Glutamatergic neuron (in vitro differentiated cells): ENCODE measurements around the gene GUCA2B. TPM values are rescaled to one million over a fixed set of nuclear protein-coding genes. Genes with fewer than 3 reads are reported as not detected.
A peak's percentile ranks its signal among the peaks of the same experiment; 100 is the strongest.

ENCODE experiments used
- DNase-seq: peaks from one replicate; pipeline ENCODE4 v3.0.0; 2022
- H3K27ac Mint-ChIP-seq: one replicate; pipeline ENCODE4 v1.8.0; 2020; ENCODE audit warnings: mild to moderate bottlenecking, mixed read lengths, inconsistent platforms; ENCODE audit not compliant: unreplicated experiment
- H3K27me3 Mint-ChIP-seq: one replicate; pipeline ENCODE4 v1.8.0; 2020; ENCODE audit warnings: mild to moderate bottlenecking, moderate library complexity, mixed read lengths, inconsistent platforms; ENCODE audit not compliant: unreplicated experiment
- H3K36me3 Mint-ChIP-seq: one replicate; pipeline ENCODE4 v1.8.0; 2020; ENCODE audit warnings: mild to moderate bottlenecking, mixed read lengths, inconsistent platforms; ENCODE audit not compliant: unreplicated experiment
- H3K4me1 Mint-ChIP-seq: one replicate; pipeline ENCODE4 v1.8.0; 2020; ENCODE audit warnings: mild to moderate bottlenecking, low read depth, mixed read lengths, inconsistent platforms; ENCODE audit not compliant: unreplicated experiment
- H3K4me3 Mint-ChIP-seq: one replicate; pipeline ENCODE4 v1.8.0; 2020; ENCODE audit warnings: mild to moderate bottlenecking, mixed read lengths, inconsistent platforms; ENCODE audit not compliant: unreplicated experiment
- H3K9me3 Mint-ChIP-seq: one replicate; pipeline ENCODE4 v1.8.0; 2020; ENCODE audit warnings: mild to moderate bottlenecking, moderate library complexity, mixed read lengths, inconsistent platforms; ENCODE audit not compliant: unreplicated experiment
- CTCF ChIP-seq: fragments of 200-600 bp; sonication (generic); IDR thresholded peaks from one replicate; pipeline ENCODE4 v1.5.0; 2021; ENCODE audit not compliant: partially characterized antibody, unreplicated experiment
- total RNA-seq: library from RNA; stranded (reverse); fragmentation: NEBNext Ultra II Directional; extraction: Animal tissue kit (Norgen Biotek cat#: 25700); gene quantifications from one replicate; pipeline ENCODE4 v1.2.1, GENCODE V29; 2021; ENCODE audit not compliant: unreplicated experiment

GUCA2B gene
- total RNA-seq, 1 donor from 2014 or later: not detected

DNA sequence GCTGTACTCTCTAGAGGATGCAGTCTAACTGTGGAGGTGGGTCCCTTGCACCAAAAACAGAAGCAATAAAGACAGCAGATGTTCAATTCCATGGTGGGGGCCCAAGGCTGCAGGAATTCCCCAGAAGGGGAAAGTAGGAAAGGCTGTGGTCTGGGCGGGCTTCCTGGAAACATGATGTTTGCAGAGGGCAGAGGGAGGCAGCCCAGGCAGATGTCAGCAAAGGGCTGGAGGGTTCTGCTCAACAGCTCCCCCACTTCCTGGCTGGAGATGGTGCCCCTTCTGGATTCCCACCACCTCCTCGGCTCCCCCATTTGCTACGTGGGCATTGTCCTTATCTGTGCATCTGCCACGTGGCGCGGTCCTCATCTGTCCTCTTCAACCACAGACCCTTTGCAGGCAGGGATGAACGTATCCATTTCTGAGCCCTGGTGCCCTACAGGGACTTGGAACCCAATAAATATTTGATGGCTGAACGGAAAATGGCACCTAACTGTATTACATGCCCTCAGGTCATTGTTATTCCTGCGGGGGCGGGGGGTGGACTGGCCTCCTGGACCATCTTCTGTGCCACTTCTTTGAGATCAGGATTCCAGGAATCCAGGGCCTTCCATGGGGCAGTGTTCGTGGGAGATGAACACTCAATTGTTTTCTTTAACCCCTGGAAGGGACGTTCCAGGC, 8.4 kb upstream of the GUCA2B start:
- Mint-ChIP-seq H3K9me3 (no peaks in the 10 kb centered on the region), H3K4me1 (peaks cover 11% of the 10 kb centered on the region), H3K4me3 (no peak overlapping the region), H3K27ac (no peak overlapping the region), H3K36me3 (no peaks in the 10 kb centered on the region), H3K27me3 (no peaks in the 10 kb centered on the region)
- no peak for TF ChIP-seq CTCF
- DNase-seq: no peak

GRCh38 chr1:42145389-42145716, 7.9 kb upstream of the GUCA2B start:
- DNase-seq: no peak
- H3K36me3 Mint-ChIP-seq: no peaks in the 10 kb centered on the region
- peak overlapping the region; percentile 7 for H3K4me3 Mint-ChIP-seq
- H3K9me3 Mint-ChIP-seq: no peaks in the 10 kb centered on the region
- H3K27me3 Mint-ChIP-seq: no peaks in the 10 kb centered on the region
- H3K27ac Mint-ChIP-seq: no peak overlapping the region
- peaks cover 11% of the 10 kb centered on the region for H3K4me1 Mint-ChIP-seq
- no peak for TF ChIP-seq CTCF

DNA sequence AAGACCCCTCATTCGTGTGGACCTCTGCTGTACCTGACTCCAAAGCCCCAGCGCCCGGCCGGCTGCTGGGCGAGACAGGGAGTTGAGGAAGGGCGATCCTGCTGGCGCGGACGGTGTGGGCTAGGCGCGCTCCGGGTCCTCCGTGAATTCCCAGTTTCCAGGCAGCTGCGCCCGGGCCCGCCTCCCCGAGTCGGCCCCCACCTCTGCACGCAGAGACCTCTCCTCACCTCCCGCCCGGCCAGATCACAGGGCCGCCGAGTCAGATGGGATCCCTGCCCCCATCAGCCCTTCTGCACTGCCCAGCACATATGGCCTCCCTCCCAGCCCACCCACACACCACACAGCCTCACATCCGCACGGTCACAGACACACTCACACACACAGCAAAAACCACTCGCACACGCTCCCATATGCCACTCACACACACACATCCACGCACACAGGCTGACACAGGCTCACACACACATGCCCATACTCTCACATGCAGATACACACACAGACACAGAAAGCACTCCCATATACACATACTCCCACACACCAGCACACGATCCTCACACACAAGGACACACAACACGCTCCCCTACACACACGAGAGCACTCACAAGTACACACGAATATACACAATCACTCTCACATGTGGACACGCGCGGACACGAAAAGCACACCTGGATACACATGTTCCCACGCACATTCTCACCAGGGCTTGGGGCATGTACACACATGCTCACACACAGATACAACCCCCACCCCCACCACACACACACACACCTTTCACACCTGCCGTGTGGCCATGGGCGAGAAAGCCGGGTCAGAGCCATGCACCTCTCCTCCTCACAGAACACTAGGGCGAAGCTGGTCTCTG, 7.2 kb upstream of the GUCA2B start:
- H3K4me1 Mint-ChIP-seq: peaks cover 11% of the 10 kb centered on the region
- peak overlapping the region; percentile 7 for H3K4me3 Mint-ChIP-seq
- H3K36me3 Mint-ChIP-seq: no peaks in the 10 kb centered on the region
- TF ChIP-seq CTCF: no peak
- H3K27me3 Mint-ChIP-seq: no peaks in the 10 kb centered on the region
- DNase-seq: no peak
- no peak overlapping the region for H3K27ac Mint-ChIP-seq
- no peaks in the 10 kb centered on the region for H3K9me3 Mint-ChIP-seq

DNA sequence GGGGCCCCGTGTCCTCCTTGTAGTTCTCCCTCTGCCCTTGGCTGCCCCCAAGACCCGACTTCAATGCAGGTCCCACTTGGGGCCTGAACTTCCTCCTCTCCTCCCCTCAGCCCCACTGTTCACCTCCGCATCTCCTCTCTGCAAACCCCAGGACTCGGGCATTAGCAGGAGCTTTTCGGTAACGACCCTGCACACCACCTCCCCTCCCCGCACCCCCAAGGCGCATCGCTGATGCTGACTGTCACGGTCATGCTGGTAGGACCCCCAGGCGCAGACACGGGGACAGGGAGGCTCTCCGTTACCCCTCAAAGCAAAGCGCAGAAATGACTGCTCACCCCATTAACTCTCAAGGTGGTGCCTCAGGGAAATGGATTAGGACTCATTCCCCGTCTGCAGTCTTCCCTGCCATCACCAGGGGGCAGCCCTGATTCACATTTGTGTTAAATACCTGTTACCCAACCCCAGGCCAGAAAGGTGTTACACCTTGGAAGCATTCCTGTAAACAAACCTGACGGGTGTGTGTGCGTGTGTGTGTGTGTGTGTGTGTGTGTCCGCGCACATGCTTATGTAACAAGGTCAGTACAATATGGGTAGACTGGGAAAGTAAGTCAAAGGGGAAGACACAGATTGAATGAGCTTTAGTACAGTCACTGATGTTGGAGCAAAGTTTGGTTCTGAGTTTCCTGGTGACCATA, 6.4 kb upstream of the GUCA2B start:
- H3K9me3 Mint-ChIP-seq: no peaks in the 10 kb centered on the region
- no peaks in the 10 kb centered on the region for H3K27me3 Mint-ChIP-seq
- peak; percentile 81 for DNase-seq
- H3K4me3 Mint-ChIP-seq: no peak overlapping the region
- peak; percentile 74 for TF ChIP-seq CTCF
- H3K27ac Mint-ChIP-seq: no peak overlapping the region
- H3K36me3 Mint-ChIP-seq: no peaks in the 10 kb centered on the region
- peaks cover 11% of the 10 kb centered on the region for H3K4me1 Mint-ChIP-seq
